H1 (cell line): Measurements from ENCODE around the gene NBL1. TPM values are rescaled to one million over a fixed set of nuclear protein-coding genes. Genes with fewer than 3 reads are reported as not detected.
A peak's percentile ranks its signal among the peaks of the same experiment; 100 is the strongest.

Source experiments
- CTCF ChIA-PET: fragments of 300-600 bp; sonication (Branson Sonifier 250); formaldehyde crosslinking; loops from one replicate; lab custom pipeline; 2021; ENCODE audit not compliant: partially characterized antibody; lab: Charles Lee
- POLR2A ChIA-PET: fragments of 300-600 bp; sonication (Branson Sonifier 250); formaldehyde crosslinking; loops from one replicate; lab custom pipeline; 2021; ENCODE audit warnings: inconsistent platforms; ENCODE audit not compliant: partially characterized antibody; lab: Charles Lee
- DNase-seq, 2 experiments: peaks; one replicate each; pipeline versions ENCODE4 v3.0.0 to v3.0.0-alpha.2; 2010 to 2022; ENCODE audit warnings: low spot score in 2 of 2, low read depth in 1 of 2, mixed read lengths in 1 of 2
- FAIRE-seq: peaks from 2 replicates; lab custom pipeline; 2011; peaks lifted over from hg19 to GRCh38; lab: Jason Lieb, UNC
- H2AFZ ChIP-seq: 2 replicates; pipeline ENCODE4 v1.8.1; 2012; ENCODE audit warnings: low read length, inconsistent platforms
- H2AK5ac ChIP-seq: 2 replicates; pipeline ENCODE4 v1.6.1; 2013; ENCODE audit warnings: low read depth, low read length
- H2BK120ac ChIP-seq: replicated peaks from 2 replicates; pipeline ENCODE3; 2013; ENCODE audit warnings: low read depth, low read length, inconsistent platforms
- H2BK12ac ChIP-seq: 2 replicates; pipeline ENCODE4 v1.6.1; 2013; ENCODE audit warnings: low read depth, low read length
- H2BK15ac ChIP-seq: 2 replicates; pipeline ENCODE4 v1.6.1; 2013; ENCODE audit warnings: low read length
- H2BK20ac ChIP-seq: 2 replicates; pipeline ENCODE4 v1.6.1; 2013; ENCODE audit warnings: low read length
- H2BK5ac ChIP-seq: 2 replicates; pipeline ENCODE4 v1.6.1; 2013; ENCODE audit warnings: low read depth, low read length
- H3K14ac ChIP-seq: 2 replicates; pipeline ENCODE4 v1.6.1; 2013; ENCODE audit warnings: inconsistent platforms; ENCODE audit not compliant: insufficient read length
- H3K18ac ChIP-seq: 2 replicates; pipeline ENCODE4 v1.6.1; 2013; ENCODE audit warnings: low read length; ENCODE audit errors: extremely low read depth
- H3K23ac ChIP-seq: 2 replicates; pipeline ENCODE4 v1.6.1; 2013; ENCODE audit warnings: inconsistent platforms; ENCODE audit not compliant: insufficient read length
- H3K23me2 ChIP-seq: 2 replicates; pipeline ENCODE4 v1.6.1; 2013; ENCODE audit warnings: low read depth, low read length
- H3K27ac ChIP-seq: 2 replicates; pipeline ENCODE4 v1.6.1; 2011; ENCODE audit warnings: low read depth, low read length, inconsistent platforms
- H3K27me3 ChIP-seq, 4 experiments: replicated peaks in 1 of 4; 1 replicate in 1 of 4; 2 replicates in 3 of 4; pipeline versions ENCODE4 v1.6.1 to v1.8.1; 2011 to 2013; ENCODE audit warnings: low read length in 3 of 4, mild to moderate bottlenecking in 3 of 4, inconsistent platforms in 2 of 4, mixed read lengths in 2 of 4, moderate library complexity in 1 of 4; ENCODE audit not compliant: control insufficient read depth in 3 of 4, insufficient read depth in 3 of 4; ENCODE audit errors: extremely low read depth in 1 of 4
- H3K36me3 ChIP-seq, 4 experiments: 2 replicates each; pipeline versions ENCODE4 v1.6.1 to v1.8.1; 2011 to 2013; ENCODE audit warnings: mild to moderate bottlenecking in 4 of 4, low read length in 3 of 4, moderate library complexity in 2 of 4, control low read depth in 1 of 4, inconsistent platforms in 1 of 4; ENCODE audit not compliant: insufficient read depth in 4 of 4, control insufficient read depth in 2 of 4
- H3K4ac ChIP-seq: replicated peaks from 2 replicates; pipeline ENCODE3; 2013; ENCODE audit warnings: low read length, low read depth, mixed read lengths, inconsistent platforms; ENCODE audit not compliant: insufficient read length
- H3K4me1 ChIP-seq, 4 experiments: replicated peaks in 1 of 4; 1 replicate in 1 of 4; 2 replicates in 3 of 4; pipeline versions ENCODE4 v1.6.1 to v1.8.1; 2011 to 2013; ENCODE audit warnings: low read length in 3 of 4, inconsistent platforms in 2 of 4, mixed read lengths in 1 of 4; ENCODE audit not compliant: insufficient read depth in 4 of 4, control insufficient read depth in 3 of 4
- H3K4me2 ChIP-seq, 2 experiments: 2 replicates each; pipeline versions ENCODE4 v1.6.1 to v1.8.1; 2011 to 2013; ENCODE audit warnings: low read depth in 2 of 2, low read length in 2 of 2, control low read depth in 1 of 2, inconsistent platforms in 1 of 2, mild to moderate bottlenecking in 1 of 2; ENCODE audit not compliant: insufficient read depth in 1 of 2
- H3K4me3 ChIP-seq, 4 experiments: fragments of 200-600, 300-600 bp in 1 of 4; sonication (generic), shearing (Covaris generic), sonication (Bioruptor Twin) in 1 of 4; 2 replicates each; pipeline versions ENCODE4 v1.5.1 to v1.8.1; 2011 to 2016; ENCODE audit warnings: low read length in 4 of 4, low read depth in 3 of 4, control low read depth in 2 of 4, inconsistent platforms in 2 of 4, mild to moderate bottlenecking in 2 of 4, mixed read lengths in 1 of 4, moderate library complexity in 1 of 4; ENCODE audit not compliant: insufficient read depth in 2 of 4; ENCODE audit errors: extremely low read depth in 1 of 4
- H3K56ac ChIP-seq: replicated peaks from 2 replicates; pipeline ENCODE3; 2013; ENCODE audit warnings: low read depth, mild to moderate bottlenecking, mixed read lengths, low read length, inconsistent platforms; ENCODE audit not compliant: insufficient read length
- H3K79me1 ChIP-seq: 2 replicates; pipeline ENCODE4 v1.6.1; 2013; ENCODE audit warnings: low read depth, low read length, control low read depth
- H3K79me2 ChIP-seq, 2 experiments: 2 replicates each; pipeline versions ENCODE4 v1.6.1 to v1.8.1; 2012 to 2013; ENCODE audit warnings: low read length in 2 of 2, mild to moderate bottlenecking in 2 of 2, inconsistent platforms in 1 of 2; ENCODE audit not compliant: insufficient read depth in 2 of 2, control insufficient read depth in 1 of 2
- H3K9ac ChIP-seq, 4 experiments: replicated peaks in 1 of 4; 1 replicate in 1 of 4; 2 replicates in 3 of 4; pipeline versions ENCODE4 v1.6.1 to v1.8.1; 2011 to 2013; ENCODE audit warnings: low read depth in 3 of 4, low read length in 3 of 4, control low read depth in 2 of 4, mild to moderate bottlenecking in 2 of 4, moderate library complexity in 2 of 4, inconsistent platforms in 1 of 4; ENCODE audit errors: extremely low read depth in 1 of 4
- H3K9me3 ChIP-seq, 2 experiments: 2 replicates each; pipeline versions ENCODE4 v1.6.1 to v1.8.1; 2012 to 2013; ENCODE audit warnings: mild to moderate bottlenecking in 2 of 2, moderate library complexity in 2 of 2, control low read depth in 1 of 2, inconsistent platforms in 1 of 2, low read depth in 1 of 2, low read length in 1 of 2, mixed read lengths in 1 of 2; ENCODE audit not compliant: insufficient read depth in 2 of 2
- H4K20me1 ChIP-seq, 2 experiments: replicated peaks in 1 of 2; 2 replicates each; pipeline versions ENCODE3 to v1.8.1; 2011 to 2013; ENCODE audit warnings: inconsistent platforms in 2 of 2, low read length in 2 of 2, mild to moderate bottlenecking in 1 of 2; ENCODE audit not compliant: insufficient read depth in 2 of 2, control insufficient read depth in 1 of 2
- H4K5ac ChIP-seq: 2 replicates; pipeline ENCODE4 v1.6.1; 2013; ENCODE audit warnings: low read length, low read depth, mixed read lengths, inconsistent platforms; ENCODE audit not compliant: insufficient read length
- H4K8ac ChIP-seq: 2 replicates; pipeline ENCODE4 v1.8.0; 2013; ENCODE audit warnings: mild to moderate bottlenecking, moderate library complexity, low read length, inconsistent platforms; ENCODE audit not compliant: insufficient read depth; ENCODE audit errors: extremely low read depth
- H4K91ac ChIP-seq: replicated peaks from 2 replicates; pipeline ENCODE3; 2013; ENCODE audit warnings: low read length, mixed read lengths, inconsistent platforms; ENCODE audit not compliant: insufficient read length
- CBX8 ChIP-seq: fragments of 300-800, 300-1000 bp; sonication (generic); IDR thresholded peaks from 2 replicates; pipeline ENCODE4 v1.7.1; 2016; ENCODE audit warnings: low read depth, low read length, borderline replicate concordance
- E2F6 ChIP-seq: IDR thresholded peaks from 2 replicates; pipeline ENCODE4 v1.6.1; 2012; ENCODE audit warnings: inconsistent platforms
- KDM1A ChIP-seq: fragments of 200-600, 300-600 bp; sonication (generic); IDR thresholded peaks from 2 replicates; pipeline ENCODE4 v1.7.1; 2016; ENCODE audit warnings: mild to moderate bottlenecking, low read length, borderline replicate concordance
- POLR2AphosphoS5 ChIP-seq: IDR thresholded peaks from 2 replicates; pipeline ENCODE4 v1.6.1; 2011; ENCODE audit warnings: low read depth, low read length
- SIX5 ChIP-seq: IDR thresholded peaks from 2 replicates; pipeline ENCODE4 v1.6.1; 2011; ENCODE audit warnings: mild to moderate bottlenecking, low read depth, low read length
- SP4 ChIP-seq: IDR thresholded peaks from 2 replicates; pipeline ENCODE4 v1.6.1; 2012; ENCODE audit warnings: low read length, inconsistent platforms
- SUZ12 ChIP-seq: fragments of 200-600 bp; sonication (generic); IDR thresholded peaks from 2 replicates; pipeline ENCODE4 v1.6.1; 2012; ENCODE audit warnings: mild to moderate bottlenecking, inconsistent platforms, low read length, moderate library complexity, mixed read lengths
- WGBS, 2 experiments: shearing (Covaris generic) in 1 of 2; methylation state at CpG; one replicate each; pipeline versions ENCODE4 v1.1.6 to v1.1.7; 2013 to 2015; ENCODE audit warnings: low lambda C conversion rate in 2 of 2, mixed read lengths in 2 of 2, inconsistent platforms in 1 of 2, low coverage in 1 of 2, missing lambda C conversion rate in 1 of 2; ENCODE audit not compliant: insufficient replicate concordance in 2 of 2, insufficient coverage in 1 of 2, insufficient read length in 1 of 2; ENCODE audit errors: extremely low coverage in 1 of 2, missing lambda C conversion rate in 1 of 2; 5-methylcytosine and 5-hydroxymethylcytosine counted together
- polyA plus RNA-seq, 7 experiments: library from polyadenylated mRNA; depleted of rRNA in 3 of 7; stranded (reverse) in 5 of 7; unstranded in 2 of 7; fragments of >200 nt in 5 of 7; fragments of 200-250 nt in 2 of 7; gene quantifications; 1 replicate in 5 of 7; 2 replicates in 1 of 7; 4 replicates in 1 of 7; pipeline versions ENCODE4 v1.2.1 to v1.2.3, GENCODE V29; 2011 to 2013; ENCODE audit warnings: missing spikeins in 2 of 7, mixed read lengths in 2 of 7
- total RNA-seq: library from RNA; stranded (reverse); fragmentation: NEBNext Ultra II Directional; extraction: Animal tissue kit (Norgen Biotek cat#: 25700); gene quantifications from 2 replicates; pipeline ENCODE4 v1.2.1, GENCODE V29; 2021
- TF ChIP-seq, protein P1 (sequence below): IDR thresholded peaks from 2 replicates; pipeline ENCODE4 v1.6.1; 2012; ENCODE audit warnings: low read length, inconsistent platforms

NBL1 gene
- total and polyA plus RNA-seq, 2 of the 8 experiments (the other 6 are each of a cell fraction or from before 2014, with no cell fraction given), result 8.7 to 9.7 TPM

GRCh38 chr1:19656134-19656779, 12.1 kb downstream of the NBL1 start:
- H3K79me2 ChIP-seq, result no peaks in the 10 kb centered on the region
- H3K4me2 ChIP-seq, result no peak overlapping the region
- H3K56ac ChIP-seq, result no peak overlapping the region
- H4K20me1 ChIP-seq, result no peaks in the 10 kb centered on the region
- H2BK5ac ChIP-seq, result no peak overlapping the region
- H2AK5ac ChIP-seq, result no peak overlapping the region
- no peak overlapping the region for H3K18ac ChIP-seq
- H3K9ac ChIP-seq, result no peak overlapping the region
- CTCF ChIA-PET, result interaction anchor here (0.6 to 1.2 kb wide), 4 partner anchors 10 to 354 kb away, joined by 3 to 4 read pairs (median 3); no protein-coding TSS in a partner anchor
- H3K4me1 ChIP-seq, result peaks cover 0 to 5% (median 3%) of the 10 kb centered on the region in 4 experiments; a peak in 5 of 7 replicates
- H3K4me3 ChIP-seq, result no peak overlapping the region
- H3K36me3 ChIP-seq, result no peaks in the 10 kb centered on the region
- no peak overlapping the region for H4K5ac ChIP-seq
- no peak overlapping the region for H2BK15ac ChIP-seq
- H3K23ac ChIP-seq, result no peak overlapping the region
- no peak overlapping the region for H2BK20ac ChIP-seq
- H4K91ac ChIP-seq, result no peak overlapping the region
- WGBS, 2 experiments, result 93% methylated on average over 4 of the region's 9 CpGs; no CpG with 5 or more reads in 1 of the 2 experiments
- H3K79me1 ChIP-seq, result no peaks in the 10 kb centered on the region
- H3K23me2 ChIP-seq, result no peaks in the 10 kb centered on the region
- no peak overlapping the region for H4K8ac ChIP-seq
- no peak overlapping the region for H3K14ac ChIP-seq
- FAIRE-seq (no peak), DNase-seq (no peak)
- no peak overlapping the region for H2BK120ac ChIP-seq
- H3K27me3 ChIP-seq, result no peaks in the 10 kb centered on the region; a peak in 1 of 7 replicates
- no peak overlapping the region for H3K4ac ChIP-seq
- 0 out of 2 replicates have a peak overlapping the region, but pooled peaks have one; percentile 80 for H2BK12ac ChIP-seq
- no peak overlapping the region for H3K27ac ChIP-seq
- no peak overlapping the region for H2AFZ ChIP-seq
- no peaks in the 10 kb centered on the region for H3K9me3 ChIP-seq
- POLR2A ChIA-PET, result no interaction called here
- TF ChIP-seq SUZ12, result no peak
- TF ChIP-seq SIX5, result no peak
- TF ChIP-seq E2F6, result no peak
- TF ChIP-seq POLR2AphosphoS5, result no peak
- no peak for TF ChIP-seq CBX8
- TF ChIP-seq, protein P1, sequence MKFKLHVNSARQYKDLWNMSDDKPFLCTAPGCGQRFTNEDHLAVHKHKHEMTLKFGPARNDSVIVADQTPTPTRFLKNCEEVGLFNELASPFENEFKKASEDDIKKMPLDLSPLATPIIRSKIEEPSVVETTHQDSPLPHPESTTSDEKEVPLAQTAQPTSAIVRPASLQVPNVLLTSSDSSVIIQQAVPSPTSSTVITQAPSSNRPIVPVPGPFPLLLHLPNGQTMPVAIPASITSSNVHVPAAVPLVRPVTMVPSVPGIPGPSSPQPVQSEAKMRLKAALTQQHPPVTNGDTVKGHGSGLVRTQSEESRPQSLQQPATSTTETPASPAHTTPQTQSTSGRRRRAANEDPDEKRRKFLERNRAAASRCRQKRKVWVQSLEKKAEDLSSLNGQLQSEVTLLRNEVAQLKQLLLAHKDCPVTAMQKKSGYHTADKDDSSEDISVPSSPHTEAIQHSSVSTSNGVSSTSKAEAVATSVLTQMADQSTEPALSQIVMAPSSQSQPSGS, result no peak
- no peak for TF ChIP-seq SP4
- no peak for TF ChIP-seq KDM1A
